Stimulated activated CD4-positive, alpha-beta T cell treated with anti-CD3 and anti-CD28 coated beads, TNF-alpha, amount 100 ng/mL, for 4 hours (primary cell): ENCODE results near the gene FRS2.

Source experiments
- DNase-seq, 3 experiments: peaks; one replicate each; pipeline ENCODE4 v3.0.0-alpha.2; 2020; ENCODE audit warnings: low read depth in 3 of 3

FRS2 gene

DNA sequence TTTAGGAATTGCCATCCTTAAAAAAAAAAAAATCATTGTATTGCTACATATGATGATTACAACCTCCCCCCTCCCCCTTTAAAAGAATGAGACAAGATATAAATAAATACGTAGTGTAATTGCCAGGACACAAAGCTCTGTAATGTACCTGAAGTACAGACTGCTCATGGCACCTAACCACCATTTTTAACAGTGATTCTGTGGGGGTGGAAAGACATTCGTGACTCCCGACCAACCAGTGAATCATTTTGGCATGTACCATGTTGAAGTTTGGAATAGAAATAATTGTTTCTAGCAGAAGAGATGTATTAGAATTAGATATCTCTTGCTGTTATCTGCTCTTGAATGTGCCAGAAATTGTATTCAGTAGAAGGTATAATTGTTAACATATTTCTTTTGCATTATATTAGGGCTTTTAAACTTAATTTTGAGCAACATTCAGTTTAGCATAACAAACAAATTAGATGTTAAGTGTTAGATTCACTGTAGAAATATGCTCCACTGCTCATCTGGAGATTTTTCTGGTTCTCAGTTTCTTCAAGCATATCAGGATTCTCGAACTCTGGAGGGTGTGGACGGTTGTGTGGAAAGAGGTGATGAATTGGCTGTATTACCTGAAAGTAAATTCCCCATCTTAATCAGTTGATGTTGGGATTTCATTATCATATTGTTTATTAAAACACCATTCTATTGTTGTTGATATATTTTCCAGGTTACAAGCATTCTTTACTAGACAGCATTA is 31.1 kb downstream of the FRS2 start:
- no peak for DNase-seq

DNA sequence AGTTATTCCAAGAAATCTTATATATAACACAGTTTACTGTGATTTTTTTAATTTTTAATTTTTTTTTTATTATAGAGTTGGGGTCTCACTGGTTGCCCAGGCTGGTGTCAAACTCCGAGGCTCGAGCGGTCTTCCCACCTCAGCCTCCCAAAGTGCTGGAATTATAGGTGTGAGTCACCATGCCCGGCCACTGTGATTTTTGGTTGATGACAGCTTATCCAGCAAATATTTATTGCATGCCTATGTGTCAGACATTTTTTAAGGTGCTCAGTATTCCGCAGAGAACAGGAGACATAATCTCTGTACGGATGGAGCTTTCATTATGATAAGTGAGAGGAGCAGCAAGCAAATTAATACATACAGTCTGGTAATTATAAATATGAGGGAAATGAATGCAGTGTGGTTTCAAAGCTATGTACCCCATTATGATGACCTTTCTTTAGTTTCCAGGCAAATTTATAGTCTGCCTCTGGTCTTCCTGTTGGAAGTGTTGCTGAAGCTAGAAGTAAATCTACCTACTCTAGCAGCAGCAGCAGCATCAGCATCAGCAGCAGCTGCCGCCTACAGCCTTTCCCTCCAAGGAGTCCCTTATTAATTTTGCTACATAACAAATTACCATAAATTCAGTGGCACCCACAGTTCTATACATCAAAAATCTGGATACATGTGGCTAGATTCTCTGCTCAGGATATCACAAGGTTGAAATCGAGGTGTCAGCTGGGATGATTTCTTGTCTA is 32.3 kb downstream of the FRS2 start:
- DNase-seq, result no peak

- DNase-seq, result no peak
These were observed 37.9 kb downstream of the FRS2 start for GRCh38 chr12:69508091-69508490.

DNA sequence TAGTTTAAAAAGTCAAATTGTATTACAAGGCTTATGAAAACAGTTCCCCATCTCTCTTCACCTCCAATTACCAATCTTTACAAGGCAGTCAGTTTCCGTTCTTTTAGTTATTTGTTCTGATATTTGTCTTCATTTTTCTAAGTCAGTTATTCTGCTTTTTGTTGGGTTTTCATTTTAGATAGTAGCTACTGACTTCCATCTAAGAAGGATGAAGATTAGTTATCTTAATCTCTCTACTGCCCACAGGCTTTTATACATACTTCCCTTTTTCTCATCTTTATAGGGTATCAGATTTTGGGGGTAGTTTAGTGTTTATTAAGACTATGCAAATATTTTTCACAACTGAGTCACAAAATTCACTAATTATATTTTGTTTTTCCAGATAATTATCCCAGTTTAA is 38.4 kb downstream of the FRS2 start:
- DNase-seq, result no peak

GRCh38 chr12:69509308-69509736 is 39.1 kb downstream of the FRS2 start:
- DNase-seq, result no peak

DNA sequence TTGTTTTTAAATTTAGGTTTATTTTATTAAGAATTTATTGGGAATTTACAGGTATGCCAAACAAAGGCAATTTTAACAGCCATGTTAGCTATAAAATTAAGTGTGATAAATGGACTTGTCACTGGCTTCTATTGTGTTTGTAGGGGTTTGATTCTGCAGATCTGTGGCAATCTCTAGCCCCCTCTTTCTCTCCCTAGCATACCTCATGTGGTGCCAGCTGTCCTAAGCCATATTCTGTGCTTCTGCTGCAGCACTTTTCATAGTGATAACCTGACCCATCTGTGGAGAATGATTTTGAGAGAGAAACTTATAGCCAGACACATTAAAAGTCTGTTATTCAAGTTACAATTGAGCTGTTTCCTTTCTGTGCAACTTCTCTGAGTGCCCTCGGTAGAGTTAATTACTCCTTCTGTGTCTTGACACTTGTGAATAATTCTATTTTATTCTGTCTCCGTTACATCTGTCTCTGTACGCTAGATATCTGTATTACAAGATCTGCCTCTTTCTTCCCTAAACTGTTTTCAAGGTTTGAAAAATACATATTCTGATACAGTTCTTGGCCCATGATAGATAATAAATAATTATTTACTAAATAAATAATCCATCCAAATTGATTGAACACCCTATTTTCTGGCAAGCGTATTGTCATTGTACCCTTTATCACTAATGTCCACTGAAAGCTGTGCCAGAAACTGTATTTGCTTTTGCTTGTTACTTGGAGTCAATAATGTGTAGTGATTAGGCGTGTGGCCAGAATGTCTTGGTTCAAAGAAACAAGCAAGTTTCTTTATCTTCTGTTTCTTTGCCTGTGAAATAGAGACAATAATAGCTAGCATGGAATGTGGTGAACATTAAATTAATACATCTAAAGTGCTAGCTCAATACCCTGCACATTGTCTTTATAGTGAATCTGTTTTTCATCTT is 40.0 kb downstream of the FRS2 start:
- DNase-seq, result no peak

- no peak for DNase-seq
These were observed 40.8 kb downstream of the FRS2 start for GRCh38 chr12:69511016-69511415.

DNA sequence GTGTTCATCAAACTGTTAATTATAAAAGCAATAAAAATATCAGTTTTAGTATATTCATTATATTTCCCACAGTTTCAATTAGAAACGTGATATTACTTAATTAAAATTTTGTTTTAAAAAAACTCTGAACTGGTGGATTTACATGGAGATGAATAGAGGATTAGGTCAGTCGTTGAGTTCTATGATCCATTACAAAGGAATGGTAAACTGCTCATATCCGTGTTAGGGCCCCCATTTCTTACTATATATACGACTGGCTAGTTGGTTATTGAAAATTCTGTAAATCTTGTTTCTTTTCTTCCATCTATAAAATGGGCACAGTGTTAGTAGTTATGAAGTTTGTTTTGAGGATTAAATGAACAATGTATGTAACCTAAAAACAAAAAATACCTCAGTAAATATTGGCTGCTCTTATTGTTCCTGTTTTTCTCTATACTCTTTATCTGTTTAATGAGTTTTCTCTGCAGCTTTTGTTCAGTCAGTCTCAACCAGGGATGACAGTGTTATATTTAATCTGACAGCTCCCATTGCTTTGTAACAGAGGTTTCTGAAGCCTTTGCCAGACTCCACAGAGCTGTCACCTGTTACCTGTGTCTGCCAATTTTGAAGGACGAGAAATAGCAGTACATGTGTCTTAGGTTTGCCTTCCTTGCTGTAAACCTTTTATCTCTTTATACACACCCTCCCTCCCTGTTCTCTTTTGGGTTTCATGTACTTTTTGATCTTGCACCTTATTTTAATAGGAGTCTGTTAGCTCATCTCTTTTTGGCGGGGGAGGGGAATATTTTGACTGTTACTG is 41.5 kb downstream of the FRS2 start:
- no peak for DNase-seq

DNA sequence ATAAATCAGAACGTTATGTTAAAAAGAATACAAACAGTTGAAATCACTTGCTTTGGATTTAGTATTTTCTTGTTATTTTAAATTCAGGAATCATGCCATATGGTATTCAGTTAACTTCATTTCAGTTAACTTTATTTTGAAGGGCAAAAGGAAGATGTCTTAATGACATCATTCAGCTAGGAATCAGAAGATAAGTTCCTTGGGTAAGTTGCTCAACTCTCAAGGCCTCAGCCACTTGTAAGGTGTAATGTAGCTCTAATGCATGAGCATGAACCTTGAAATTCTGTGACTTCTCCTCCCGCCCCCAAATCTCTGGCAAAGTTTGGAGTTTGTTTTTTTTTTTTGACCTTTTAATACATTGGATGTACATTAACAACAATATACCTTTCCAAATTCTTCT is 42.6 kb downstream of the FRS2 start:
- no peak for DNase-seq

GRCh38 chr12:69513297-69513696 is 43.1 kb downstream of the FRS2 start:
- no peak for DNase-seq

DNA sequence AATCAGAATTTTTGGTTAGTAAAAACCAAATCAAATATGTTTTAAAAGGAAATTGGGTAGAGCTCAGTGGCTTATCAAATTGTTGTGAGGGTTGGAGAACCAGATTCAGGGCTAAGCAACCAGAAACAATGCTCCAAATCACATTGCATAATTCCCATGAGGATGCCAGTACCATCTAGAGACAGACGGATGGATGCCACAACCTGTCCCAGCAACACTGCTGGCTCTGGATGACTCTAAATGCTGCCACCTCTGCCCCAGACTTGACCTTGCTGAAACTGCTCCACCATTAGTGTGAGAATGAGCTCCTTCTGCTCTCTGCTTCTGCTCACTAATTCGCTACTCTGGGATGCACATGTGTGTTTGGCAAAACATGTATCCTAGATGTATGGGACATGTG is 43.9 kb downstream of the FRS2 start:
- DNase-seq, result no peak

DNA sequence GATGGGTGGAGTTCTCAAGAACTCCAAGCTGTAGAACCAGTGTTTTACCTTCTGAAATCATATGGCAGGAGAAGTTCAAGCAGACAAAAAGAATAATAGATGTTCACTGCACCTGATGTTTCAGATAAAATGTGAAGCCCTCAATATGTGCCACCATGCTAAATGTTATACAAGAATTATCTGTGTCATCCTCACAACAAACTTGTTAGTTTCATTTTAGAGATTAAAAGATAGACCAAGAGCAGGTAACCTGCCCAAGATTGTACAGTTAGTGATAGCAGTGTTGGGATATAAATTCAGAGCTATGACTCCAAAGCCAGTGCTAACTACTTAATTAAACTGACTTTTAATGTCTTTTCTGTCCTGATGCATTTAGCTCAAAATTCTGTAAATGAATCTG is 44.7 kb downstream of the FRS2 start:
- no peak for DNase-seq

DNA sequence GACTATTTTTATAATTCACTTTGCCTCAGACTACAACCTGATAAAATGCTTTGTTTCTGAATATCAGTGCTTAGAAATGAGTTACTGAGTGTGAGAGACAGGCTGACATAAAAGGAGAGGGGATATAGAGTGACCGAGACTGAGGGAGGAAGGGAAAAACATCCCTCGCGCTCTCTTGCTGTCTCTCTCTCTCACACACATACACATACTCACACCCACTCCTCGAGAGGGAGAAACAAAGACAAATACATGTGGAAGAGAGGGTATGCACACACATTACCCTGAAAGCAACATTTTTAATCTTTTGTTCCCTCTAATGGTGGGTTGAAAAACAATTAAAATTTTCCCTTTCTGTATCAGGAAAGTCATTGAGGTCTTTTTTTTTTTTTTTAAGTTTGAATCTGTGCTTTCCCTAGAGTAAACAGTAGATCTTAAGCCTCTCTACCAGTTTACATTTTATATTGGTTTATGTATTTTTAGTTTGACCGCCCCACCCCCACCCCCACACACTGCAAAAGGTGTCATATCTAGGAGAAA is 45.3 kb downstream of the FRS2 start:
- DNase-seq, result no peak

- DNase-seq, result no peak
These were observed 46.8 kb downstream of the FRS2 start for GRCh38 chr12:69516950-69517349.

- DNase-seq, result no peak
These were observed 47.2 kb downstream of the FRS2 start for GRCh38 chr12:69517406-69517805.

- DNase-seq, result no peak
These were observed 49.7 kb downstream of the FRS2 start for GRCh38 chr12:69519871-69520270.

DNA sequence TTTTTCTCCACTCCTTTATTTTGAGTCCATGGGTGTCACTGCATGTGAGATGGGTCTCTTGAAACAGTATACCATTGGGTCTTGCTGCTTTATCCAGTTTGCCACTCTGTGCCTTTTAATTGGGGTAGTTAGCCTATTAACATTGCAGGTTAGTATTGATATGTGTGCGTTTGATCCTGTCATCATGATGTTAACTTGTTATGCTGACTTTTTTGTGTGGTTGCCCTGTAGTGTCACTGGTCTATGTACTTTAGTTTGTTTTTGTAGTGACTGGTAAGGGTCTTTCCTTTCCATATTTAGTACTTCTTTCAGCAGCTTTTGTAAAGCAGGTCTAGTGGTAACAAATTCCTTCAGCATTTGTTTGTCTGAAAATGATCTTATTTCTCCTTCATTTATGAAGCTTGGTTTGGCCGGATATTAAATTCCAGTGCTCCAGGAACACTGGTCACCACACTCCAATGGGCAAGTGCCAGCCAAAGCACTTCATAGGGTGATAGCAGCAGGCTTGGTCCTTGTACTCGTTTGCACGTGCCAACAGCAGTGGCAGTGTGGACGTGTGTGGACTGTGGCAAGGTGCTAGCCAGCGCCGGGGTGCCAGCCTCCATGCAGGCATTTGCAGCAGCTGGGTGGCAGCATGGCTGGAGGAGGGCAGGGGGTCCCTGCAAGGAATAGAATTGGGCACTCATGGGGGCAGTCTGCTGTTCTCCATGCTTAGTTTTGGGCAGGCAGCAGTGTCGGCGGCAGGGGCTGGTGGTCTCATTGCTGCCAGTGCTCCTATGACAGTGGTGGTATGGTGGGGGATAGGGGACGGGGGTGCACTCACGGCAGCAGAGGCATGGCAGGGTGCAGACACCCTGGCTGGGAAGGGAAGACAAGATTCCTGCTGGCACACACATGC is 53.5 kb downstream of the FRS2 start:
- DNase-seq, result no peak

GRCh38 chr12:69524331-69524630 is 54.1 kb downstream of the FRS2 start:
- DNase-seq, result no peak

- DNase-seq, result no peak
These were observed 54.7 kb downstream of the FRS2 start for GRCh38 chr12:69524755-69525469.
